HG03378 (cell line): ENCODE results near the gene OR4E2.
"Not testable (repeated sequence)": the region's sequence is repeated elsewhere in the genome, so short reads cannot be mapped to it uniquely, and the experiment has no call there.

ENCODE experiments used
- ATAC-seq: cut with Tn5 transposase; IDR thresholded peaks from one replicate; pipeline ENCODE4 v1.9.1; 2021; ENCODE audit warnings: mild to moderate bottlenecking, moderate library complexity; ENCODE audit not compliant: unreplicated experiment

OR4E2 gene

DNA sequence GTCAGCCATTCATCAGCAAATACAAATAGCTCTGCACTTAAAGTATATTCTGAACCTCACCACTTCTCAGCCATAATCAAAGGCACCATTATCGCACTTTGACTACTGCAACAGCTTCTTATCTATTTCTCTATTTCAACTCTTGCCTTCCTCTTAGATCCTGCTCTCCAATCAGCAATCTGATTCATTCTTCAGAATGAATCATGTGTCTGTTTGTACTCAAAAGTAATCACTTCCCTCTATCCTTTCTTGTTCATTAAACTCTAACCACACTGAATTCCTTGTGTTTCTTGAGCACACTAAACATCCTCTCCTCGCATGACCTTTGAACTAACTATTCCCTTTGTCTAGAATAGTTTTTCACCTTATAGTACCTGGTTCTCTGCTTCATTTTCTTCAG, 32.8 kb downstream of the OR4E2 start:
- no peak for ATAC-seq

- ATAC-seq = no peak
These were observed 40.8 kb downstream of the OR4E2 start for GRCh38 chr14:21694425-21694824.

DNA sequence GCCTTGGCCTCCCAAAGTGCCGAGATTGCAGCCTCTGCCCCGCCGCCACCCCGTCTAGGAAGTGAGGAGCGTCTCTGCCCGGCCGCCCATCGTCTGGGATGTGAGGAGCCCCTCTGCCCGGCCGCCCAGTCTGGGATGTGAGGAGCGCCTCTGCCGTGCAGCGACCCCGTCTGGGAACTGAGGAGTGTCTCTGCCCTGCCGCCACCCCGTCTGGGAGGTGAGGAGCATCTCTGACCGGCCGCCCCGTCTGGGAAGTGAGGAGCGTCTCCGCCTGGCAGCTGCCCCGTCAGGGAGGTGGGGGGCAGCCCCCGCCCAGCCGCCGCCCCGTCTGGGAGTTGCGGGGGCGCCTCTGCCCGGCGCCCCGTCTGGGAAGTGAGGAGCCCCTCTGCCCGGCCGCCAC, 44.0 kb downstream of the OR4E2 start:
- ATAC-seq = not testable (repeated sequence)

GRCh38 chr14:21698538-21698937, 44.9 kb downstream of the OR4E2 start:
- not testable (repeated sequence) for ATAC-seq

DNA sequence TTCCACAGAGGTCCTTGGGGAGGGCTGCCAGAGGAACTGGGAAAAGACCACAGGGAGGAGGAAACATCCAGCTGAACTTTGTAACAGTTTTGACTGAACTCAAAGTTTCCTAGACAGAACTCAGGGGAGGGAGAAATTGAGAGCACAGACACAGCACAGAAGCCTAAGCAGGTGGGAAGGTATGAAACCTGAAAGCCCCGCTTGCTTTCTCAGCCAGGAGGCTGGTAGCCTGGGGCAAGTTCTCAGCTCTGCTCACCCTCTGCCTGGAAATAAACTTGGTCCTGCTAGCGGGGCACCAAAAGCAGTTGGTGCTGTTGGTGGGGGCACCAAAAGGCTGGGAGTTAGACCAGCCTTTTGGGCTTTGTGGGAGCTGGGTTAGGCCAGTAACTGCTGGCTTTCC, 45.9 kb downstream of the OR4E2 start:
- ATAC-seq = no peak

GRCh38 chr14:21702316-21702715, 48.7 kb downstream of the OR4E2 start:
- no peak for ATAC-seq

DNA sequence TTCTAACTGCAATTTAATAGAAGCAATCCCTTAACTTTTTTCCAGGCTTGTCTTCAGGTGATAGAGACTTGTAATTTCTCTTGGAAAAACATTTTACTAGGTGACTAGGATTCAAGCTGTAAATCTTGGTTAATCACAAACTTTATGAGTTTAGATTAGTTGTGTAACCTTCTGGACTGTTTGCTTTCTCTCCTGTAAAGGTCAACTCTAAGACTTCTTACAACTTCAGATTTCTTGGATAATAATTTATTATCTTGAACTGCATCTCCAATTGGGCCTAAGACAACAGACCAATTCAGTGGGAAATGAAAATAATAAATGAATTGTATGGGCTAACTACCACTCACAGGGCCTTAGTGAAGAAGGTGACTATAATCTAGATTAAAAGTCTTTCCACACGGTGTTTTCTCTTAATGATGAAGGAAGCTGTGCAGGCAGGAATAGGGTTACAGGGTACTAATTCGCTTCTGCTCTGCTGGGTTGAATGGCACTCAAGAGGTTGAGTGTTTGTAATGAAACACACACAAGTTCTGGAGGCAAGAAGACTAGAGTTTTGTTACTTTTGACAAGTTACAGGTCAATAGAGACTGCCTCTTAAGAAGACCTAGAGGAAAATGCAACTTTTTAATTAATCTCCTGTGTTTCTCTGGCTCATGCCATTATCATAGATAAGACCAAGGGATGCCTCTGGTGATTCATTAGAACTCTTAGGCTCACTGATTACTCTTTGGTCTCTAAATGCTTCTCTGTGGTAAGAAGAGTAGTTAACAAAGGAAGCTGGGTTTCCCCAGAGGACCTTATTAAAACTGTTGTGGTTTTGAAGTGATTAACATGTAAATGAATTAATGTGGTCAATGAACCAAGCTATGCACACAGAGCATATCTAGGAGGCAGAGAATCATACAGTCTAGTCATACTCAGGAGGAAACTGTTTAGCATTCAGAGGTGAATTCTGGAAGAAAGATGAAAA, 50.0 kb downstream of the OR4E2 start:
- no peak for ATAC-seq

DNA sequence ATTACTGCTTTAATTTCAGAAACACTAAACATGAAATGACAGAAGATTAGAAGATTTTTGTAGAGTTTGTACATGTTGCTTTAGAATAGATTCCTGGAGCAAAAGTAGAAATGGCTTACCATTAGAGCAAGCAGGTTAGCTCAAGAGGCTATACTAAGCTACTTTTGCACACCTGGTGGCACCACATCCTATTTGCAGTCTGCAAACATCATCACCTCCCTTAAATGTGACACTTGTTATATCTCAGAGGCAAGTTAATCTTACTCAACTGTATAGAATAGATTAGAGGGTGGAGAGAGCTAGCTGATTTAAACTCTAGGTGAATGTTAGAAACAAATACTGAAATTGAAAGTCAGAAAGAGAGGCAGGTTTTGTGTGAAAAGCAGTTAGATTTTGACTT, 50.7 kb downstream of the OR4E2 start:
- no peak for ATAC-seq

GRCh38 chr14:21711360-21711961, 57.8 kb downstream of the OR4E2 start:
- ATAC-seq = no peak

- no peak for ATAC-seq
These were observed 58.4 kb downstream of the OR4E2 start for GRCh38 chr14:21712036-21712435.

- ATAC-seq = no peak
These were observed 60.8 kb downstream of the OR4E2 start for GRCh38 chr14:21714318-21714929.
